GDM1 (cell line): ENCODE results near the gene SECTM1.

Experiments used
- DNase-seq: peaks from one replicate; lab custom pipeline; 2025; lab: John Stamatoyannopoulos, UW

SECTM1 gene

GRCh38 chr17:82315703-82316358 lies 17.7 kb downstream of the SECTM1 start:
- DNase-seq, result peak; percentile 17

- DNase-seq, result peak; percentile 48
These were observed 18.6 kb downstream of the SECTM1 start for GRCh38 chr17:82314727-82315605.

GRCh38 chr17:82314012-82314726 lies 19.4 kb downstream of the SECTM1 start:
- no peak for DNase-seq

GRCh38 chr17:82313195-82314011 lies 20.2 kb downstream of the SECTM1 start:
- DNase-seq, result no peak

GRCh38 chr17:82311971-82312370 lies 21.6 kb downstream of the SECTM1 start:
- DNase-seq, result no peak

- DNase-seq, result no peak
These were observed 22.7 kb downstream of the SECTM1 start for GRCh38 chr17:82310877-82311276.

GRCh38 chr17:82309656-82310570 lies 23.7 kb downstream of the SECTM1 start:
- no peak for DNase-seq

GRCh38 chr17:82305727-82306300 lies 27.8 kb downstream of the SECTM1 start:
- peak; percentile 75 for DNase-seq

GRCh38 chr17:82304826-82305726 lies 28.5 kb downstream of the SECTM1 start:
- no peak for DNase-seq

- no peak for DNase-seq
These were observed 29.4 kb downstream of the SECTM1 start for GRCh38 chr17:82303944-82304808.

- DNase-seq, result peak; percentile 28
These were observed 30.3 kb downstream of the SECTM1 start for GRCh38 chr17:82302991-82303943.

GRCh38 chr17:82302568-82302963 lies 31.0 kb downstream of the SECTM1 start:
- no peak for DNase-seq

GRCh38 chr17:82301916-82302567 lies 31.5 kb downstream of the SECTM1 start:
- DNase-seq, result peak; percentile 18

GRCh38 chr17:82301300-82301915 lies 32.2 kb downstream of the SECTM1 start:
- no peak for DNase-seq

- peak; percentile 62 for DNase-seq
These were observed 32.8 kb downstream of the SECTM1 start for GRCh38 chr17:82300707-82301270.

GRCh38 chr17:82300228-82300627 lies 33.3 kb downstream of the SECTM1 start:
- DNase-seq, result no peak
